HepG2 (cell line): ENCODE data around the gene CYBC1. TPM values are rescaled to one million over a fixed set of nuclear protein-coding genes. Genes with fewer than 3 reads are reported as not detected.

ENCODE experiments used
- BORCS8-MEF2B ChIP-seq: sonication (generic); formaldehyde crosslinking; IDR thresholded peaks from 2 replicates; pipeline ENCODE4 v1.8.0; 2022; ENCODE audit warnings: mild to moderate bottlenecking, missing genetic modification reagents
- CCAR2 ChIP-seq: fragments of 200-400 bp; formaldehyde crosslinking; optimal IDR thresholded peaks from 2 replicates; pipeline ENCODE3; 2018; ENCODE audit warnings: low read depth, mild to moderate bottlenecking, low read length, moderate library complexity
- EHMT2 ChIP-seq: fragments of 200-600 bp; sonication (generic); IDR thresholded peaks from 2 replicates; pipeline ENCODE4 v1.7.0; 2017; ENCODE audit warnings: antibody characterized with exemption, low read depth, low read length, borderline replicate concordance
- FOXO4 ChIP-seq: sonication (generic); formaldehyde crosslinking; conservative IDR thresholded peaks from 2 replicates; pipeline ENCODE4 v1.8.1; 2023; ENCODE audit warnings: missing genetic modification reagents
- GATA4 ChIP-seq: sonication (generic); IDR thresholded peaks from 2 replicates; pipeline ENCODE4 v1.6.1; 2016; ENCODE audit warnings: antibody characterized with exemption, low read depth, borderline replicate concordance
- GTF3A ChIP-seq: sonication (generic); formaldehyde crosslinking; conservative IDR thresholded peaks from 2 replicates; pipeline ENCODE4 v1.4.0; 2020; ENCODE audit warnings: mild to moderate bottlenecking, missing genetic modification reagents
- HMGXB4 ChIP-seq, 2 experiments: sonication (generic) in 1 of 2; formaldehyde crosslinking in 1 of 2; IDR thresholded peaks; 2 replicates each; pipeline versions ENCODE4 v1.4.0 to v1.6.1; 2018 to 2020; ENCODE audit warnings: missing genetic modification reagents in 2 of 2, borderline replicate concordance in 1 of 2, low read depth in 1 of 2, mild to moderate bottlenecking in 1 of 2, missing biosample characterization in 1 of 2
- KLF16 ChIP-seq, 2 experiments: sonication (generic) in 1 of 2; formaldehyde crosslinking in 1 of 2; IDR thresholded peaks; 2 replicates each; pipeline versions ENCODE4 v1.6.1 to v1.8.0; 2016 to 2023; ENCODE audit warnings: missing genetic modification reagents in 2 of 2, missing compliant biosample characterization in 1 of 2
- MIER2 ChIP-seq: IDR thresholded peaks from 2 replicates; pipeline ENCODE4 v1.6.1; 2016; ENCODE audit warnings: missing biosample characterization, missing genetic modification reagents
- MIER3 ChIP-seq: IDR thresholded peaks from 2 replicates; pipeline ENCODE4 v1.6.1; 2016; ENCODE audit warnings: missing compliant biosample characterization, borderline replicate concordance
- NFKB2 ChIP-seq: sonication (generic); formaldehyde crosslinking; IDR thresholded peaks from 2 replicates; pipeline ENCODE4 v1.4.0; 2020; ENCODE audit warnings: missing genetic modification reagents, borderline replicate concordance
- PAXIP1 ChIP-seq: sonication (generic); formaldehyde crosslinking; conservative IDR thresholded peaks from 2 replicates; pipeline ENCODE4 v1.4.0; 2020; ENCODE audit warnings: mild to moderate bottlenecking, missing genetic modification reagents, moderate library complexity
- RFX5 ChIP-seq: IDR thresholded peaks from 2 replicates; pipeline ENCODE4 v1.6.1; 2011; ENCODE audit warnings: low read depth, low read length, improper control_type of control experiment
- THAP9 ChIP-seq: sonication (generic); formaldehyde crosslinking; IDR thresholded peaks from 2 replicates; pipeline ENCODE4; 2020; ENCODE audit warnings: missing genetic modification reagents, mild to moderate bottlenecking, borderline replicate concordance
- XBP1 ChIP-seq: sonication (generic); formaldehyde crosslinking; IDR thresholded peaks from 2 replicates; pipeline ENCODE4 v1.5.0; 2020; ENCODE audit warnings: missing genetic modification reagents
- ZBTB8A ChIP-seq: sonication (generic); formaldehyde crosslinking; IDR thresholded peaks from 2 replicates; pipeline ENCODE4 v1.4.0; 2020; ENCODE audit warnings: mild to moderate bottlenecking, low read depth, missing genetic modification reagents, borderline replicate concordance
- ZFP36 ChIP-seq: fragments of 150-350 bp; IDR thresholded peaks from 2 replicates; pipeline ENCODE4 v1.6.1; 2018; ENCODE audit warnings: borderline replicate concordance, low read length, low read depth; ENCODE audit not compliant: partially characterized antibody
- ZFX ChIP-seq: sonication (generic); formaldehyde crosslinking; IDR thresholded peaks from 2 replicates; pipeline ENCODE4 v1.4.0; 2020; ENCODE audit warnings: mild to moderate bottlenecking, low read depth, missing genetic modification reagents, moderate library complexity
- polyA plus RNA-seq, 8 experiments: library from polyadenylated mRNA; depleted of rRNA in 3 of 8; stranded (reverse) in 7 of 8; unstranded in 1 of 8; fragments of >200 nt; fragmentation: Illumina TruSeq in 4 of 8; extraction: Trizol in 4 of 8; gene quantifications; 2 replicates each; pipeline versions ENCODE4 v1.2.1 to v1.2.3, GENCODE V29; 2011 to 2016; ENCODE audit warnings: low read depth in 4 of 8, missing spikeins in 1 of 8, mixed read lengths in 1 of 8; ENCODE audit not compliant: insufficient read depth in 1 of 8
- total RNA-seq, 5 experiments: library from RNA; depleted of rRNA; stranded (reverse); fragments of >200 nt; fragmentation: Illumina TruSeq; extraction: Trizol; gene quantifications; 2 replicates each; pipeline ENCODE4 v1.2.3, GENCODE V29; 2016; ENCODE audit warnings: low read depth in 1 of 5

The CYBC1 gene
- total and polyA plus RNA-seq, 2 of the 13 experiments (the other 11 are each of a cell fraction or from before 2014, with no cell fraction given): 43.4 to 44.1 TPM

- TF ChIP-seq FOXO4 (CRISPR knock-in tag): no peak; the same call in 1 of the 2 replicates
- TF ChIP-seq HMGXB4 (CRISPR knock-in tag; IDR thresholded peaks at IDR 0.05; ENCODE audit: borderline replicate concordance in 1 of 2, low read depth in 1 of 2): peak; percentile 82 to 85; a peak in 3 of 4 replicates
- 0 out of 2 replicates have a peak, but pooled peaks have one; percentile 59 for TF ChIP-seq NFKB2
- peak; percentile 10; the same call in 1 of the 2 replicates for TF ChIP-seq MIER3 (CRISPR knock-in tag)
- TF ChIP-seq CCAR2: peak; percentile 24
- no peak for TF ChIP-seq ZBTB8A (CRISPR knock-in tag)
- TF ChIP-seq GATA4: no peak
- peak in 1 of 2 experiments; percentile 96; a peak in 2 of 4 replicates for TF ChIP-seq KLF16 (CRISPR knock-in tag; IDR thresholded peaks at IDR 0.05)
- TF ChIP-seq ZFP36: no peak
- TF ChIP-seq GTF3A (CRISPR knock-in tag): no peak
- peak; percentile 50; the same call in 1 of the 2 replicates for TF ChIP-seq PAXIP1 (CRISPR knock-in tag)
- no peak for TF ChIP-seq EHMT2
- TF ChIP-seq BORCS8-MEF2B (CRISPR knock-in tag): peak; percentile 96
- TF ChIP-seq MIER2: no peak
- no peak for TF ChIP-seq THAP9 (CRISPR knock-in tag)
- TF ChIP-seq XBP1: no peak
- TF ChIP-seq RFX5: 0 out of 2 replicates have a peak, but pooled peaks have one; percentile 32
- peak; percentile 93 for TF ChIP-seq ZFX
These were observed at the start of gene CYBC1 (continued) for GRCh38 chr17:82450357-82451106.
